Osteocyte (in vitro differentiated cells): ENCODE measurements around the gene POLR3GL. TPM values are rescaled to one million over a fixed set of nuclear protein-coding genes. Genes with fewer than 3 reads are reported as not detected.

Experiments
- DNase-seq: peaks from one replicate; pipeline ENCODE4 v3.0.0; 2021; ENCODE audit warnings: mixed read lengths; ENCODE audit not compliant: unreplicated experiment; ENCODE audit errors: extremely low spot score
- H3K27ac Mint-ChIP-seq: one replicate; pipeline ENCODE4 v1.8.0; 2021; ENCODE audit warnings: mild to moderate bottlenecking, mixed read lengths; ENCODE audit not compliant: unreplicated experiment
- H3K27me3 Mint-ChIP-seq: one replicate; pipeline ENCODE4 v1.8.0; 2021; ENCODE audit warnings: mixed read lengths; ENCODE audit not compliant: unreplicated experiment
- H3K36me3 Mint-ChIP-seq: one replicate; pipeline ENCODE4 v1.8.0; 2021; ENCODE audit warnings: mixed read lengths; ENCODE audit not compliant: unreplicated experiment
- H3K4me1 Mint-ChIP-seq: one replicate; pipeline ENCODE4 v1.8.0; 2021; ENCODE audit warnings: mixed read lengths; ENCODE audit not compliant: unreplicated experiment
- H3K4me3 Mint-ChIP-seq: one replicate; pipeline ENCODE4 v1.8.0; 2021; ENCODE audit warnings: mild to moderate bottlenecking, moderate library complexity, mixed read lengths; ENCODE audit not compliant: unreplicated experiment
- H3K9me3 Mint-ChIP-seq: one replicate; pipeline ENCODE4 v1.8.0; 2021; ENCODE audit warnings: mixed read lengths; ENCODE audit not compliant: unreplicated experiment
- total RNA-seq: library from RNA; stranded (reverse); gene quantifications from 2 replicates; pipeline ENCODE4 v1.2.1, GENCODE V29; 2021
- TF ChIP-seq, protein P1 (sequence below): fragments of 200-600 bp; sonication (generic); IDR thresholded peaks from 2 replicates; pipeline ENCODE4 v1.5.0; 2021; ENCODE audit warnings: antibody characterized with exemption, mild to moderate bottlenecking, moderate library complexity

POLR3GL gene
- total RNA-seq, 1 donor from 2014 or later = 22.4 TPM

DNA sequence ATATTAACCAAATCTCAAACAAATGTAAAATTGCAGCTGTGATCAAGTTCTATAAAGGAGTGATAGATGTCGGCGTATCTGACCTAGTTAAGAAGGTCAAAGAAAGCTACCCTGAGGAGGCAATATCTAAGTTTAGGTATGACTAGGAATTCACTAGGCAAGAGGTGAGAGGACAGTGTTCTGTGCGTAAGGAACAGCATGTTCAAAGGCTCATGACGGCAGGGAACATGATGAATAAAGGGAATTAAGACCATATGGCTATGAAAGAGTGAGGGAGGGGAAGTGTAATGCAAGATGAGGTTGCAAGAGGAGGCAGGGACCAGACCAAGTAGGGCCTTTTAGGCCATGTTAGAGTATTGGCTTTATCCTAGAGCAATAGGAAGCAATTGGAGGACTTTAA, 15.3 kb upstream of the POLR3GL start:
- no peak overlapping the region for H3K4me3 Mint-ChIP-seq
- peaks cover 12% of the 10 kb centered on the region for H3K36me3 Mint-ChIP-seq
- H3K27ac Mint-ChIP-seq = no peak overlapping the region
- no peaks in the 10 kb centered on the region for H3K9me3 Mint-ChIP-seq
- no peaks in the 10 kb centered on the region for H3K27me3 Mint-ChIP-seq
- no peak for DNase-seq
- TF ChIP-seq, protein P1, sequence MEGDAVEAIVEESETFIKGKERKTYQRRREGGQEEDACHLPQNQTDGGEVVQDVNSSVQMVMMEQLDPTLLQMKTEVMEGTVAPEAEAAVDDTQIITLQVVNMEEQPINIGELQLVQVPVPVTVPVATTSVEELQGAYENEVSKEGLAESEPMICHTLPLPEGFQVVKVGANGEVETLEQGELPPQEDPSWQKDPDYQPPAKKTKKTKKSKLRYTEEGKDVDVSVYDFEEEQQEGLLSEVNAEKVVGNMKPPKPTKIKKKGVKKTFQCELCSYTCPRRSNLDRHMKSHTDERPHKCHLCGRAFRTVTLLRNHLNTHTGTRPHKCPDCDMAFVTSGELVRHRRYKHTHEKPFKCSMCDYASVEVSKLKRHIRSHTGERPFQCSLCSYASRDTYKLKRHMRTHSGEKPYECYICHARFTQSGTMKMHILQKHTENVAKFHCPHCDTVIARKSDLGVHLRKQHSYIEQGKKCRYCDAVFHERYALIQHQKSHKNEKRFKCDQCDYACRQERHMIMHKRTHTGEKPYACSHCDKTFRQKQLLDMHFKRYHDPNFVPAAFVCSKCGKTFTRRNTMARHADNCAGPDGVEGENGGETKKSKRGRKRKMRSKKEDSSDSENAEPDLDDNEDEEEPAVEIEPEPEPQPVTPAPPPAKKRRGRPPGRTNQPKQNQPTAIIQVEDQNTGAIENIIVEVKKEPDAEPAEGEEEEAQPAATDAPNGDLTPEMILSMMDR = no peak
- H3K4me1 Mint-ChIP-seq = peaks cover 19% of the 10 kb centered on the region

DNA sequence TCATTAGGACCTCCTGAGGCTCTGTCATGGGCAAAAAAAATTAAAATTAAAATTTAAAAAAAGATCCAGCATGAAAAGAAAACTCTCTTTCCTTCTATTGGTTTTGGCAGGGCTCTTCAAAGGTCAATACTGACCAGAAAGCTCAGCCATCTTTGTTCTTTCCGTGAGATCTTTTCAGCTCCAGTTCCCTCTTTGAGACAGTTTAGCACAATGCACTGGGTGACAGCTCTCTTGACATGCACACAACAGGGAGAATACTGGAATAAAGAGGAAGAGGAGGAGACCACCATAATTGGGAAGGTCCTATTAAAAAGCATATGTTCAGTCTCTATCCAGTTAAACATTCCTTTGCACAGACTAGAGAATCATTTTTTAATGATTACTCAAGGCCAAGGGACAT, 13.0 kb upstream of the POLR3GL start:
- Mint-ChIP-seq H3K4me3 (no peak overlapping the region), H3K36me3 (peaks cover 10% of the 10 kb centered on the region), H3K9me3 (no peaks in the 10 kb centered on the region), H3K27me3 (no peaks in the 10 kb centered on the region), H3K4me1 (peaks cover 40% of the 10 kb centered on the region), H3K27ac (no peak overlapping the region)
- TF ChIP-seq, protein P1 = no peak
- no peak for DNase-seq

DNA sequence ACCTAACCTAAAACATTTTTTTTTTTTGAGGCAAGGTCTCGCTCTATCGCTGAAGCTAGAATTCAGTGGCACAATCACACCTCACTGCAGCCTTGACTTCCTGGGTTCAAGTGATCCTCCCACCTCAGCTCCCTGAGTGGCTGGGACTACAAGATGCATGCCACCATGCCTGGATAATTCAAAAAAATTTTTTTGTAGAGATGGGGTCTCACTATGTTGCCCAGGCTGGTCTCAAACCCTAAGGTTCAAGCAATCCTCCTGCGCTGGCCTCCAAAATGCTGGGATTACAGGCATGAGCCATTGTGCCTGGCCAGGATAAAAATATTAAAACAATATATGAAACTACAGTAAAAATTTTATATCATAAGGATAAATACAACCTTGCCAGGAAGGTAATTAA, 11.6 kb upstream of the POLR3GL start:
- peaks cover 45% of the 10 kb centered on the region for H3K4me1 Mint-ChIP-seq
- no peak overlapping the region for H3K27ac Mint-ChIP-seq
- TF ChIP-seq, protein P1 = no peak
- no peaks in the 10 kb centered on the region for H3K27me3 Mint-ChIP-seq
- peaks cover 10% of the 10 kb centered on the region for H3K36me3 Mint-ChIP-seq
- H3K4me3 Mint-ChIP-seq = no peak overlapping the region
- no peaks in the 10 kb centered on the region for H3K9me3 Mint-ChIP-seq
- no peak for DNase-seq

DNA sequence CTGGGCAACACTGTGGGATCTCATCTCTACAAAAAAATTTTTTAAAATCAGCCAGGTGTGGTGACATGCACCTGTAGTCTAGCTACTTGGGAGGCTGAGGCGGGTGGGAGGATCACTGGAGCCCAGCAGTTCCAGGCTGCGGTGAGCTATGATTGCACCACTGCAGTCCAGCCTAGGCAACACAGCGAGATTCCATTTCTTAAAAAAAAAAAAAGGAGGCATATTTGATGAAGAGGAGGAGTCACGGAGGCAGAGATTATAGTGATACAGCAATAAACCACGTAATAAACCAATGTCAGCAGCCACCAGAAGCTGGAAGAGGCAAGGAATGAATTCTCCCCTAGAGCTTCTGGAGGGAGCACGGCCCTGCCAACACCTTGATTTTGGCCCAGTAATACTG, 10.6 kb upstream of the POLR3GL start:
- Mint-ChIP-seq H3K9me3 (no peaks in the 10 kb centered on the region), H3K4me1 (peaks cover 51% of the 10 kb centered on the region), H3K27me3 (no peaks in the 10 kb centered on the region), H3K36me3 (peaks cover 10% of the 10 kb centered on the region), H3K27ac (no peak overlapping the region), H3K4me3 (no peak overlapping the region)
- TF ChIP-seq, protein P1 = no peak
- no peak for DNase-seq

DNA sequence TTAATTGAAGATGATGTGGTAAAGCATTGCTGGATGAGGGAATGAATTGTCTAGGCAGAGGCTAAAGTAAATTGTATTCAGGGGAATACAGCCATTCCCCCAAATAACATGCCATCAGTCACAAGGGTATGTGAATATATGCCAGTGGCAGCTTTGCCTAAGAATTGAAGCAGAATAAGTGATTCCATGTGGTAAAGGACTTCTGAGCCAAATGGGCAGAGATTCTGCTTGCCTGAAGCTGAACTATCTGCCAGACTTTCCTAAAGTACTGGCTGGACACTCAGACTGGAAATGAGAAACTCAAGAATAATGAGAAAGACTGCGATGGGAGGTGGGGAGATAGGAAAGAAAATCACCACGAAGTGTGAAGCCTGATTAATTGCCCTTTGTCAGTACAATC, 9.1 kb upstream of the POLR3GL start:
- H3K27ac Mint-ChIP-seq = peak overlapping the region; percentile 12
- DNase-seq = no peak

More for the DNA sequence above, 9.1 kb upstream of the POLR3GL start:
- Mint-ChIP-seq H3K4me1 (peaks cover 47% of the 10 kb centered on the region), H3K27me3 (no peaks in the 10 kb centered on the region), H3K9me3 (no peaks in the 10 kb centered on the region), H3K4me3 (no peak overlapping the region), H3K36me3 (peaks cover 3% of the 10 kb centered on the region)
- TF ChIP-seq, protein P1 = no peak
